Suppressor macrophage treated with lipopolysaccharide for 1 hour (primary cell): ENCODE results near the gene GNB2.

Experiments used
- DNase-seq, 3 donors: peaks; one replicate each; pipeline ENCODE4 v3.0.0-alpha.2; 2020 to 2022

GNB2 gene

DNA sequence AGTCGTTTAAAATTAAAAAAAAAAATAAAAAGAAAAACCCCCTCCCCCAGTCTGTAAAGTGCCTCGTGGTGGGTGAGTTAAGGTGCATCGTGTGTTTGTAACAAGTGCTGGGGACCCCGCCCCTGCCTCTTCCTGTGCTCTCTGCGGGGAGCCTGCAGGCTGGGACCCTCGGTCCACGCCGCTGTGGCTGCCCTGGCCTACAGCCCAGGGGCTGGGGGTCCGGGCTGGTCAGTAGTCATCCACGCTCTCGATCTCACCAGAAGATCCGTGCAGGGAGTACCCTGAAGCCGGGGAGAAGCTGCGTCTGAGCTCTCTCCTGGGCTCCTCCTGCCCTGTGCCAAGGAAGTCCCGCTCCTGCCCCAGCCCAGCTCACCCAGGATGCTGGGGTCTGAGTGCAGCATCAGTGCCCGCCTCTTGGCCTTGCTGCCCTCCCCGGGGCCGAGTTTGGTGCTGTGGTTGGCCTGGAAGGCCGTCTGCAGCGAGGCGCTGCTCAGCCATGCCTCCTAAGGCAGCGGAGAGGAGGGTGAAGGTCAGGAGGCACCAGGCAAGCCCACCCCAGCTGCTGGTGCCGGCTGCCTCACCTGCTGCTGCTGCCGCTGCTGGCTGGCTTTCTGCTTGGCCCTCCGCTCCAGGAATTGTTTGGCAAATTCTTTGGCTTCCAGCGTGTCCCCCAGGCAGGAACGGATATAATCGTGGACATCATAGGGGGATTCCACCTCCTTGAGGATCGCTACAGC lies 8.1 kb downstream of the GNB2 start:
- no peak for DNase-seq

DNA sequence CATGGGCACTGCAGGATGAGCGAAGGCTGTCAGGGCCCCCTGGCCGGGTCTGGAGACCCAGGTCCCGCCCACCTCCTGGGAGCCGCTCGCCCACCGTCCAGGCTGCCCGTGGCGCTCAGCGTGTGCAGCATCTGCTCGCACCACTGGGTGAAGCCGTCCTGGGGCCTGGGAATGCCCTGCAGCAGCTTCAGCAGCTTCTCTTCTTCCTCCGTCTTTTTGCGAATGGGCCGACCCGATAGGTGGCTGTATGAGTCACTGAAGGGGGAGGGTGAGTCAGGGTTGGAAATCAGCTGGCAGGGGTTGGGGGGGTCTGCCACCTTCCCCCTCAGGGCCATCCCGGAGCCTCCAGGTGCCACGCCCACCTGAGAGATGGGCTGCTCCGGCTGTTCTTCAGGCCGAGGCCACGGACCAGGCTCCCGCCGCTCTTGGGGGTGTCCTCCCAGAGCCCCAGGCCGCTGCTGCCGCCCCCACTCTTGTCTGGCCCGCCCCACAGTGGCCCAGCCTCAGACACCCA lies 8.7 kb downstream of the GNB2 start:
- DNase-seq = no peak

GRCh38 chr7:100682991-100683658 lies 9.6 kb downstream of the GNB2 start:
- no peak for DNase-seq

GRCh38 chr7:100683659-100684533 lies 10.4 kb downstream of the GNB2 start:
- DNase-seq = no peak

GRCh38 chr7:100684534-100685042 lies 11.0 kb downstream of the GNB2 start:
- DNase-seq = no peak

- no peak for DNase-seq
These were observed 11.6 kb downstream of the GNB2 start for GRCh38 chr7:100685049-100685605.

- DNase-seq = no peak
These were observed 12.1 kb downstream of the GNB2 start for GRCh38 chr7:100685631-100686145.

DNA sequence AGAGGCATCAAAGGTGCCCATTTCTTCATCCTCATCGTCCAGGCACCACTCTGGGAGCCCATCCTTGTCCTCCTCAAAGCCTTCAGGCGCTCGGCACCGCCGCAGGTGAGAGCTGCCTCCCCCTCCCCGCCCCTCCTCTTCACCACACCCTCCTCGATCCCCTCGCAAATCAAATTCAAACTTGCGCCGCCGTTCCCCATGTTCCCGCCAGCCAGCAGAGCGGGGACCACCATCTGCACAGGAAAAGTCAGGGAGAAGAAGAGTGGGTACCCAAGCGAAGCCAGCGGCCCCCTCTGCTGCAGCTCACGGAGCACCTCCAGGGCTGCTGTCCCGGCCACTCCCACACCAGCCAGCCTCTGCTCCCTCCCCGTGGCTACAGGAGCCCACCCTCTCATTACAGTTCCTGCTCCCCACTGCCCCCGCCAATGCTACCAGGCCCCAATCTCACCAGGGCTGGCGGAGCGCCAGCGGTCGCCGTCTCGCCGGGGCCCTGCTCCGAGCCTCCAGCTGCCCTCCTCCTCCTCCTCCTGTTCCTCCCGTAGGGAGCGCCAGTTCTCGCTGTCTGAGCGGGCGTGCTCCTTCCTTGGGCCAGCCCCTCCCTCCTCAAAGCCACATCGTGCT lies 12.8 kb downstream of the GNB2 start:
- no peak for DNase-seq

GRCh38 chr7:100686822-100687211 lies 13.3 kb downstream of the GNB2 start:
- no peak for DNase-seq

GRCh38 chr7:100687261-100687660 lies 13.7 kb downstream of the GNB2 start:
- no peak for DNase-seq

- peak in 1 of 3 donors; percentile 38 for DNase-seq
These were observed 14.3 kb downstream of the GNB2 start for GRCh38 chr7:100687751-100688300.

GRCh38 chr7:100688326-100688860 lies 14.9 kb downstream of the GNB2 start:
- DNase-seq = no peak

DNA sequence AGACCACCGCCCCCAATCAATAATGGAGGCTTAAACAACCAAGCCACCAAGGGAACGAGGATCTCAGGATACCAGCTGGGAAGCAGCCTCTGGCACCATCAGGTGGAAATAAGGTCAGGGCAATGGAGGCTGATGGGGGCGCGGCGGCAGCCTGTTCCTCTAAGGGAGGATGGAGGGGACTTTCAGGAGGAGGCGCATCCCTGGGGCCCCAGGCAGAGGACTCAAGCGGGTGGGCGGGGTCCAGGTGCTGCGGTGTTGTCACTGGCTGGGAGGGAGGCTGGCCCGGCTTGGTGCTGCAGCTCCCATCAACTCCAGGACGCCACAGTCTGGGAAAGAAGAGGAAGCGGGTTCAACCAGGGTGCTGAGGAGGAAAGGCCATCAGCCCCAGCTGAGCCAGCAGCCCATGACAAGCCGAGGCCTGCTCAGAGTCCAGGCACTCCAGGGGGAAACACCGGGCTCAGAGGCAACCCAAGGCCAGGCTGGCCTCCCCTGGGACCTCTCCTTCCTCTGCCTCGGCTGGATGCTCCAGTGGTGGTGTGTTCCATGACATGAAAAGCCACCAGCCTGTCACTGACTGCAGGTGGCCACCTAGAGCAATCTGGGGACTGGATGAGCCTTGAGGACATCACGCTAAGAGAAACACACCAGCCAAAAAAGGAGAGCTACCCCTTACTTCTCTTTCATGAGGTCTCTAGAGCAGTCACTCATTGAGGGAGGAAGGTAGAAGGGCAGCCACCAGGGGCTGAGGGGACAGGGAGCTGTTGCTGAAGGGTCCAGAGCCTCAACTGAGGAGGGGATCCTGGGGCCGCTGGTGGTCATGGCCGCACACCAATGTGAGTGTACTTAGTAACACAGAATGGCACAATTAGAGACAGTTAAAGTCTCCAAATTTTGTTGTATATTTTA lies 15.9 kb downstream of the GNB2 start:
- DNase-seq = no peak

DNA sequence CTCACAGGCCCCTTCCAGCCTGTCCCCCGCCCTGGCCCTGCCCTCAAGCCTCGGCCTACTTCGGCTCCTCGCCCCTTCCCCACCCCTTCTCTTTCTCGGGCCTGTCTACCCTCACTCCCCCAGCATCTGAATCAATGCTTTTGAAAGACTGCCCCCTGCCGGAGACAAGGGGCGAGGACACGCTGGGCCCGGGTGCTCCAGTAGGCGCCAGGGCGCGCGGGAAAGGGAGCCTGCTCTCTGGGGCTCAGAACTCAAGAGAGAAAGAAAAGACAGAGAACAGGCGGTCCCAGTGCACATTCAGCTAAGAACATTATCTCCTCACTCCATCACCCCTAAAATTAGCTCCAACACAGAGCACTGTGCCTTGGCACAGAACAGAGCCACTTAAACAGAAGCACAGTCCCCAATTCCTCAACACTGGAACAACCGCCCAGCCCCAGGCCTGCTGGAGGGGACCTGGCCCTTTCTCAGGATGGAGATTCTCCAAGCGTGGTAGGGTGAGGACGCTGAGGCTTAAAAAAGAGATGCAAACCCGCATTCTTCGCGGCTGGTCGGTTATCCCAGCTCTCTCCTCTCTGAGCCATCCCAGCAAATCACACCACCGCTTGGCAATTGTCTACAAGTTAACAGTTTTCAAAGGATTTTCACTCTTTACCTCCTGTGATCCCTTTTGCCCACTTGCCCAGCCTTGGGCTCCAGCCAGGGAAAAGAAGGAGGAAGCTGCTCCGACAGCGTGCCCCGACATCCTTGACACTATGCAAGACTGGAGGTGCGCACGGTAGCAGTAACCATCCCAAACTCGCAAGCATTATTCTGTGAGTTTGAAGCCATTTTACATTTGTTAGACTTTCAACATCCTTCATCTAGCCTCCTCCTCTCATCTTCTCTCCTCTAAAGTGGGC lies 18.4 kb downstream of the GNB2 start:
- peak; percentile 85 to 90 (median 88) for DNase-seq

DNA sequence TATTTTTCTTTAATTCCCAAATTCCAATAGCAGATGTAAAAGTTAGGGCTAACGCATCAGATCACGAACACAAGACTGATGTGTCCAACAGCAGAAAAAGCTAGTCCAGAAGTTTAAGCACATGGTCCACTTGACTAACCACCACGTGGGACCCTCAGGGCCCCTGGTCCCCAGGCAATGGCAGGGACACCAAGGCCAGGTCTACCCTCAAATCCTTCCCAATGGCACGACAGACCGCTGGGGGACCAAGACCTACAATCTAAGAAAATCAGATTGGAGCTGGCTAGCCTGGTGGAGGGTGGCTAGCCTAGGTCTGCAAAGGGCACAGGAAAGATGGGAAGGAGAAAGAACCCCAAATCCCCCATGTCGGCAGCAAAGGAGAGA lies 19.0 kb downstream of the GNB2 start:
- DNase-seq = no peak

DNA sequence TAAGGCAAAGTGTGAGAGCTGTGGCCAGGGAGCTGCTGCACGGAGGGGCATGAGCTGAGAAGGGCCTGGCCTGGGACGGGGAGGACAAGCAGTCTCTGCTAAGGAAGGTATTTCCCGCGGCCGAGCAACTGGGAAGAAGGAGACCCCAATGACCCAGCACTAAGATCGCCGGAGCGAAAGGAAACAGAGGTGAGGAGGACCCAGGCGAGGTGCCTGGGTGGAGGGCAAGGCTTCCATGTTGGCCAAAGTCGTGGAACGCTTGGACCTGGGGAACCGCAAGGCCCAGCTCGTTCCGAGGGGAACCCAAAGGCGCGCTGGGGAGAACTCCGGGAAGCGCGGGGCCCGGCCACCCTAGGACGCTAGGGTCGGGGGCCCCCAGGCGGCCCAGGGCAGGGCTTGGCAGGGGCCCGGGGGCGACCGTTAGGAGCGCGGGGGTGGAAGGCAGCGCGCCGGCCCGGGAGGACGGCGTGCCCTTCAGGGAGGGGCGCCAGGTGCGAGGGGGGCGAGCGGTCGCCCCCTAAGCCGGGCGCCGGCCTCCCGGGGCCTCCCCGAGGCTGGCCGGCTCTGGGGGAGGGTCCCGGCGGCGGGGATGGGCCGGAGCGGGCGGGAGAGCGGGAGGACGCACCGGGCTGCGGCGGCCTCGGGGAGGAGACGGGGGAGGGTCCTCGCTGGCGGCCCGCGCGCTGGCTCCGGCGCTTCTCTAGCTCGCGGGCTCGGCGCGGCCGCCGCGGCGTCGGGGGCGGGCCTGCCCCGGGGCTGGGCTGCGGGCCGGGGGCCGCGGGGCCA lies 20.0 kb downstream of the GNB2 start:
- DNase-seq = peak in 1 of 3 donors; percentile 45

- DNase-seq = peak; percentile 66 to 90 (median 78)
These were observed 20.7 kb downstream of the GNB2 start, which contains the start of gene GIGYF1 for GRCh38 chr7:100694098-100694745. Gene GIGYF1 (minus strand): TSS chr7:100694250. CDS start chr7:100688238, 6,012 bp downstream.

DNA sequence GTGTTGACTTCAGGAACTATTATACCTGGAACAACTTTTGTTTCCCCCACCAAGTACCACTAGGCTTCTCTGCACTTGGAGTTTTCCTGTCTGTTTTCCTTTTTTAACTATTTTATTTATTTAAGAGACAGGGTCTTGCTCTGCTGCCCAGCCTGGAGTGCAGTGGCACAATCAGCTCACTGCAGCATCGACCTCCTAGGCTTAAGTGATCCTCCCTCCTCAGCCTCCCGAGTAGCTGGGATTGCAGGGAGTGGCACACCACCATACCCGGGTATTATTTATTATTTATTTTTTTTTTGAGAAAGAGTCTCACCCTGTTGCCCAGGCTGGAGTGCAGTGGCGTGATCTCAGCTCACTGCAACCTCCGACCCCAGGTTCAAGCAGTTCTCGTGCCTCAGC lies 22.6 kb downstream of the GNB2 start:
- no peak for DNase-seq
